Suprapubic skin (tissue), 4 donors: Measurements from ENCODE around the gene MGAT5. TPM values are rescaled to one million over a fixed set of nuclear protein-coding genes. Genes with fewer than 3 reads are reported as not detected.

Experiments used
- DNase-seq, 2 donors: peaks; one replicate each; pipeline ENCODE4 v3.0.0-alpha.2; 2019; ENCODE audit warnings: low spot score in 2 of 2
- H3K27ac ChIP-seq: fragments of 200-600 bp; sonication (generic); one replicate; pipeline ENCODE4 v1.5.1; 2019
- H3K27me3 ChIP-seq: fragments of 200-600 bp; sonication (generic); one replicate; pipeline ENCODE4 v1.5.1; 2019
- H3K36me3 ChIP-seq: fragments of 200-600 bp; sonication (generic); one replicate; pipeline ENCODE4 v1.5.1; 2019
- H3K4me1 ChIP-seq: fragments of 200-600 bp; sonication (generic); one replicate; pipeline ENCODE4 v1.5.1; 2019
- H3K4me3 ChIP-seq: fragments of 200-600 bp; sonication (generic); one replicate; pipeline ENCODE4 v1.5.1; 2019; ENCODE audit warnings: mild to moderate bottlenecking
- H3K9me3 ChIP-seq: fragments of 200-600 bp; sonication (generic); one replicate; pipeline ENCODE4 v1.5.1; 2019
- EP300 ChIP-seq: sonication (generic); formaldehyde crosslinking; IDR thresholded peaks from one replicate; pipeline ENCODE4 v1.6.1; 2017; ENCODE audit warnings: antibody characterized with exemption
- POLR2A ChIP-seq, 2 donors: fragments of 450-650 bp; IDR thresholded peaks; one replicate each; pipeline ENCODE4 v1.6.1; 2017; ENCODE audit warnings: antibody characterized with exemption in 2 of 2, mild to moderate bottlenecking in 2 of 2, moderate library complexity in 2 of 2
- POLR2AphosphoS5 ChIP-seq, 3 donors: sonication (generic); formaldehyde crosslinking; IDR thresholded peaks; one replicate each; pipeline ENCODE4 v1.6.1; 2017; ENCODE audit warnings: antibody characterized with exemption in 3 of 3
- WGBS: methylation state at CpG from one replicate; pipeline ENCODE4 v1.1.5; 2018; 5-methylcytosine and 5-hydroxymethylcytosine counted together
- total RNA-seq, 4 donors: library from RNA; depleted of rRNA; stranded (reverse); fragments of >200 nt; gene quantifications; one replicate each; pipeline ENCODE4 v1.1.0, GENCODE V29; 2016
- TF ChIP-seq, protein P1 (sequence below), 2 donors: fragments of 200-600 bp in 1 of 2; fragments of 450-650 bp in 1 of 2; sonication (generic) in 1 of 2; IDR thresholded peaks; one replicate each; pipeline ENCODE4 v1.5.1; 2016 to 2019; ENCODE audit warnings: antibody characterized with exemption in 2 of 2, mild to moderate bottlenecking in 1 of 2, moderate library complexity in 1 of 2

The MGAT5 gene
- total RNA-seq, 4 donors from 2014 or later = 16.9 to 42.1 (median 32.9) TPM

- Histone ChIP-seq H3K9me3 (no peaks in the 10 kb centered on the region), H3K27me3 (no peaks in the 10 kb centered on the region), H3K27ac (no peak overlapping the region), H3K4me3 (no peak overlapping the region), H3K36me3 (no peaks in the 10 kb centered on the region), H3K4me1 (no peaks in the 10 kb centered on the region)
- 90% methylated on average over 4 of the region's 4 CpGs for WGBS
- TF ChIP-seq POLR2AphosphoS5 (IDR thresholded peaks at IDR 0.05) (no peak), POLR2A (IDR thresholded peaks at IDR 0.05) (no peak)
- DNase-seq = no peak
Observed at GRCh38 chr2:134277223-134277622, 23.4 kb downstream of the MGAT5 start.

- no peaks in the 10 kb centered on the region for H3K9me3 ChIP-seq
- 64% methylated on average over 1 of the region's 1 CpG for WGBS
- H3K27me3 ChIP-seq = no peaks in the 10 kb centered on the region
- H3K4me3 ChIP-seq = no peak overlapping the region
- H3K36me3 ChIP-seq = no peaks in the 10 kb centered on the region
- no peak for DNase-seq
- no peaks in the 10 kb centered on the region for H3K4me1 ChIP-seq
- TF ChIP-seq, protein P1, sequence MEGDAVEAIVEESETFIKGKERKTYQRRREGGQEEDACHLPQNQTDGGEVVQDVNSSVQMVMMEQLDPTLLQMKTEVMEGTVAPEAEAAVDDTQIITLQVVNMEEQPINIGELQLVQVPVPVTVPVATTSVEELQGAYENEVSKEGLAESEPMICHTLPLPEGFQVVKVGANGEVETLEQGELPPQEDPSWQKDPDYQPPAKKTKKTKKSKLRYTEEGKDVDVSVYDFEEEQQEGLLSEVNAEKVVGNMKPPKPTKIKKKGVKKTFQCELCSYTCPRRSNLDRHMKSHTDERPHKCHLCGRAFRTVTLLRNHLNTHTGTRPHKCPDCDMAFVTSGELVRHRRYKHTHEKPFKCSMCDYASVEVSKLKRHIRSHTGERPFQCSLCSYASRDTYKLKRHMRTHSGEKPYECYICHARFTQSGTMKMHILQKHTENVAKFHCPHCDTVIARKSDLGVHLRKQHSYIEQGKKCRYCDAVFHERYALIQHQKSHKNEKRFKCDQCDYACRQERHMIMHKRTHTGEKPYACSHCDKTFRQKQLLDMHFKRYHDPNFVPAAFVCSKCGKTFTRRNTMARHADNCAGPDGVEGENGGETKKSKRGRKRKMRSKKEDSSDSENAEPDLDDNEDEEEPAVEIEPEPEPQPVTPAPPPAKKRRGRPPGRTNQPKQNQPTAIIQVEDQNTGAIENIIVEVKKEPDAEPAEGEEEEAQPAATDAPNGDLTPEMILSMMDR (IDR thresholded peaks at IDR 0.05) = no peak
- no peak for TF ChIP-seq POLR2A (IDR thresholded peaks at IDR 0.05)
- TF ChIP-seq EP300 = no peak
- TF ChIP-seq POLR2AphosphoS5 (IDR thresholded peaks at IDR 0.05) = no peak
- H3K27ac ChIP-seq = no peak overlapping the region
Observed at GRCh38 chr2:134278553-134278952, 24.7 kb downstream of the MGAT5 start.

GRCh38 chr2:134279417-134279816 lies 25.5 kb downstream of the MGAT5 start:
- Histone ChIP-seq H3K9me3 (no peaks in the 10 kb centered on the region), H3K36me3 (no peaks in the 10 kb centered on the region), H3K4me3 (no peak overlapping the region), H3K4me1 (no peaks in the 10 kb centered on the region), H3K27me3 (no peaks in the 10 kb centered on the region), H3K27ac (no peak overlapping the region)
- TF ChIP-seq POLR2AphosphoS5 (IDR thresholded peaks at IDR 0.05) = no peak
- TF ChIP-seq, protein P1 (IDR thresholded peaks at IDR 0.05) = no peak
- no peak for TF ChIP-seq POLR2A (IDR thresholded peaks at IDR 0.05)
- no peak for TF ChIP-seq EP300
- 86% methylated on average over 3 of the region's 3 CpGs for WGBS
- DNase-seq = no peak

DNA sequence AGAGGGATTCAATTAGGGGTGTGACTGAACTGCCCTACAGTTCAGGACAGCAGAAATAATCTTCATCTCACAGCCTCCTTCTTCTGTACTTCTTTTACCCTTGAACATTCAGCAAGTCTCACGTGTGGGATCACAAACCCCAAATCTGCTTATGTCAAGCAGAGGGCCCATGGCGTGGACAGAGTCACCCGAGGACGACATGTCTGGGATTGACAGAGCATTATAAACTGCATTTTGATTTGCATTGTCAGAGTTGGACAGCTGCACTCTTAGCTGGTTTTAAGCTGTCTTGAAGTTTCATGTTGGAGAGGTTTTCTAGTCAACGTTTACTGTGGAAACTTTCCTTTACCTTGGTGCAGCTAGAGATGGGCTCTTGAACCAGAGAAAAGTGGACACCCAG lies 26.4 kb downstream of the MGAT5 start:
- WGBS = 84% methylated on average over 5 of the region's 5 CpGs
- Histone ChIP-seq H3K27me3 (no peaks in the 10 kb centered on the region), H3K9me3 (no peaks in the 10 kb centered on the region), H3K4me1 (no peaks in the 10 kb centered on the region), H3K4me3 (no peak overlapping the region), H3K36me3 (no peaks in the 10 kb centered on the region), H3K27ac (no peak overlapping the region)
- TF ChIP-seq, protein P1 (IDR thresholded peaks at IDR 0.05) = no peak
- TF ChIP-seq EP300 (no peak), POLR2A (IDR thresholded peaks at IDR 0.05) (no peak), POLR2AphosphoS5 (IDR thresholded peaks at IDR 0.05) (no peak)
- no peak for DNase-seq

GRCh38 chr2:134280726-134281125 lies 26.9 kb downstream of the MGAT5 start:
- no peak overlapping the region for H3K27ac ChIP-seq
- 86% methylated on average over 4 of the region's 4 CpGs for WGBS
- H3K36me3 ChIP-seq = no peaks in the 10 kb centered on the region
- H3K4me3 ChIP-seq = no peak overlapping the region
- DNase-seq = no peak
- no peaks in the 10 kb centered on the region for H3K27me3 ChIP-seq
- no peaks in the 10 kb centered on the region for H3K4me1 ChIP-seq
- H3K9me3 ChIP-seq = no peaks in the 10 kb centered on the region
- TF ChIP-seq EP300 = no peak
- no peak for TF ChIP-seq POLR2AphosphoS5 (IDR thresholded peaks at IDR 0.05)
- TF ChIP-seq POLR2A (IDR thresholded peaks at IDR 0.05) = no peak
- TF ChIP-seq, protein P1 (IDR thresholded peaks at IDR 0.05) = no peak

GRCh38 chr2:134281815-134282419 lies 28.0 kb downstream of the MGAT5 start:
- no peaks in the 10 kb centered on the region for H3K4me1 ChIP-seq
- H3K27me3 ChIP-seq = no peaks in the 10 kb centered on the region
- no peak overlapping the region for H3K27ac ChIP-seq
- H3K4me3 ChIP-seq = no peak overlapping the region
- no peak for TF ChIP-seq POLR2AphosphoS5 (IDR thresholded peaks at IDR 0.05)
- no peak for TF ChIP-seq EP300
- TF ChIP-seq, protein P1 (IDR thresholded peaks at IDR 0.05) = no peak
- TF ChIP-seq POLR2A (IDR thresholded peaks at IDR 0.05) = no peak
- DNase-seq = no peak
- H3K36me3 ChIP-seq = no peaks in the 10 kb centered on the region
- no peaks in the 10 kb centered on the region for H3K9me3 ChIP-seq
- 70% methylated on average over 4 of the region's 5 CpGs for WGBS
